Activated CD4-positive, alpha-beta T cell treated with anti-CD3 and anti-CD28 coated beads, Interleukin-2, amount 50 U/mL, for 16 hours (primary cell): Measurements from ENCODE around the gene TMEM254.
"Not testable (repeated sequence)": the region's sequence is repeated elsewhere in the genome, so short reads cannot be mapped to it uniquely, and the experiment has no call there.

Experiments used
- DNase-seq: peaks from one replicate; pipeline ENCODE4 v3.0.0-alpha.2; 2020

The TMEM254 gene

GRCh38 chr10:80078448-80079311 lies at the start of gene TMEM254:
TMEM254 (plus strand) TSS chr10:80078665; CDS start chr10:80078700, 35 bp downstream.
- peak; percentile 92 for DNase-seq

GRCh38 chr10:80029205-80029604 lies 49.3 kb upstream of the TMEM254 start:
- peak; percentile 27 for DNase-seq

- DNase-seq, result not testable (repeated sequence)
Observed at GRCh38 chr10:80029865-80030264, 48.6 kb upstream of the TMEM254 start.

GRCh38 chr10:80032503-80032902 lies 46.0 kb upstream of the TMEM254 start:
- DNase-seq, result no peak

GRCh38 chr10:80034766-80035165 lies 43.7 kb upstream of the TMEM254 start:
- DNase-seq, result not testable (repeated sequence)

GRCh38 chr10:80035430-80035829 lies 43.0 kb upstream of the TMEM254 start:
- DNase-seq, result not testable (repeated sequence)

GRCh38 chr10:80036921-80037500 lies 41.5 kb upstream of the TMEM254 start:
- not testable (repeated sequence) for DNase-seq

GRCh38 chr10:80038226-80038625 lies 40.2 kb upstream of the TMEM254 start:
- DNase-seq, result not testable (repeated sequence)

GRCh38 chr10:80041162-80041561 lies 37.3 kb upstream of the TMEM254 start:
- no peak for DNase-seq

- DNase-seq, result not testable (repeated sequence)
Observed at GRCh38 chr10:80044935-80045334, 33.5 kb upstream of the TMEM254 start.

GRCh38 chr10:80046629-80047441 lies 31.6 kb upstream of the TMEM254 start:
- DNase-seq, result peak; percentile 68

GRCh38 chr10:80050752-80051151 lies 27.7 kb upstream of the TMEM254 start:
- DNase-seq, result no peak

- DNase-seq, result no peak
Observed at GRCh38 chr10:80051993-80052392, 26.5 kb upstream of the TMEM254 start.

- no peak for DNase-seq
Observed at GRCh38 chr10:80055760-80056159, 22.7 kb upstream of the TMEM254 start.

- DNase-seq, result no peak
Observed at GRCh38 chr10:80057171-80057570, 21.3 kb upstream of the TMEM254 start.

- DNase-seq, result no peak
Observed at GRCh38 chr10:80064120-80064886, 14.2 kb upstream of the TMEM254 start.

- no peak for DNase-seq
Observed at GRCh38 chr10:80066809-80067208, 11.7 kb upstream of the TMEM254 start.

GRCh38 chr10:80067821-80068220 lies 10.6 kb upstream of the TMEM254 start:
- DNase-seq, result not testable (repeated sequence)

- no peak for DNase-seq
Observed at GRCh38 chr10:80068270-80068669, 10.2 kb upstream of the TMEM254 start.

- DNase-seq, result no peak
Observed at GRCh38 chr10:80070057-80070456, 8.4 kb upstream of the TMEM254 start.

- DNase-seq, result no peak
Observed at GRCh38 chr10:80072584-80072983, 5.9 kb upstream of the TMEM254 start.

GRCh38 chr10:80075781-80076180 lies 2.7 kb upstream of the TMEM254 start:
- peak; percentile 61 for DNase-seq
